ENCODE results near the gene SMAP2. TPM values are rescaled to one million over a fixed set of nuclear protein-coding genes. Genes with fewer than 3 reads are reported as not detected.

The SMAP2 gene
- total and polyA plus RNA-seq, 10 of the 15 experiments (the other 5 are each of a cell fraction or from before 2014, with no cell fraction given): 33.4 to 177 (median 105) TPM

DNA sequence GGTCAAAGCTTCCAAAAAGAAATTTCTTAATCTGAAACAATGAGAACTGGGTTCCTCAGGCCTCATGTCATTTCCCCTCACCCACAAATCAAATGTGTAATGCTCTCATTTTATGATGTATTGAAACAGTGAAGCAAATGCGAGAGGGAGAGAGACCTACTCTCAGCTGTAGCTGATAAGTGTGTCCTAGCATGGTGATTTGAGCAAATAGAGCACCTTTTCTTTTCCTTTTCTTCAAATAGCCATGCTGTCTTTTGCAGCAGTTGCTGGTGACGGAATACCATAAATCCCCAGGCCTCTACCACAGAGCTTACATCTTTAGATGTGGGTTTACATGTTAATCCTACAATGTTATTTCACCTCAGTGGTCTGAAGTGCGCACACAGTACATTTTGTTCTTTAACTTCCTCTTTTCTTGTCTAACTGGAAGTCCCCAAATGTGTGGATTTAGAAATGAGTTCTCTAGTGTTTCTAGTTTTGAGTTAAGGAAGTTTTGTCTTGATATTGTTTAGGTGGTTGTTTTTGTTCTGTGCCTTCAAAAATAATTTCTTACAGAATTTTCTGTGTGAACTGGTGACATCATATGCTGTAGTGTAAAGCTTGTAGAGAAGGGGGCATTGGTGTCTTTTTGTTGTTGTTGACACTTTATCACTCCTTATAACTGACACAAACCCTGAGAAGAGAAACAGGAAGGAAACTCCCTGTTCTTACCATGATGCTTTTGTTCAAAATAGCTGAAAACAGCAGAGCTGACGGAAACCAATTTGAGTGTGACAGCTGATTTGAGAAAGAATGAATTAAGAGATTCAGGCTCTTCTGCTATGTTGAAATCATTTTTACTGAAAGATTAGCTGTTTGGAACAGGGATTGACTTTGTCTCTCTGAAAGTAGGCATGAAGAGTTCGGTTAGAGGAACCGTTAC lies 12.2 kb downstream of the SMAP2 start (continued):
- TF ChIP-seq, protein P1, sequence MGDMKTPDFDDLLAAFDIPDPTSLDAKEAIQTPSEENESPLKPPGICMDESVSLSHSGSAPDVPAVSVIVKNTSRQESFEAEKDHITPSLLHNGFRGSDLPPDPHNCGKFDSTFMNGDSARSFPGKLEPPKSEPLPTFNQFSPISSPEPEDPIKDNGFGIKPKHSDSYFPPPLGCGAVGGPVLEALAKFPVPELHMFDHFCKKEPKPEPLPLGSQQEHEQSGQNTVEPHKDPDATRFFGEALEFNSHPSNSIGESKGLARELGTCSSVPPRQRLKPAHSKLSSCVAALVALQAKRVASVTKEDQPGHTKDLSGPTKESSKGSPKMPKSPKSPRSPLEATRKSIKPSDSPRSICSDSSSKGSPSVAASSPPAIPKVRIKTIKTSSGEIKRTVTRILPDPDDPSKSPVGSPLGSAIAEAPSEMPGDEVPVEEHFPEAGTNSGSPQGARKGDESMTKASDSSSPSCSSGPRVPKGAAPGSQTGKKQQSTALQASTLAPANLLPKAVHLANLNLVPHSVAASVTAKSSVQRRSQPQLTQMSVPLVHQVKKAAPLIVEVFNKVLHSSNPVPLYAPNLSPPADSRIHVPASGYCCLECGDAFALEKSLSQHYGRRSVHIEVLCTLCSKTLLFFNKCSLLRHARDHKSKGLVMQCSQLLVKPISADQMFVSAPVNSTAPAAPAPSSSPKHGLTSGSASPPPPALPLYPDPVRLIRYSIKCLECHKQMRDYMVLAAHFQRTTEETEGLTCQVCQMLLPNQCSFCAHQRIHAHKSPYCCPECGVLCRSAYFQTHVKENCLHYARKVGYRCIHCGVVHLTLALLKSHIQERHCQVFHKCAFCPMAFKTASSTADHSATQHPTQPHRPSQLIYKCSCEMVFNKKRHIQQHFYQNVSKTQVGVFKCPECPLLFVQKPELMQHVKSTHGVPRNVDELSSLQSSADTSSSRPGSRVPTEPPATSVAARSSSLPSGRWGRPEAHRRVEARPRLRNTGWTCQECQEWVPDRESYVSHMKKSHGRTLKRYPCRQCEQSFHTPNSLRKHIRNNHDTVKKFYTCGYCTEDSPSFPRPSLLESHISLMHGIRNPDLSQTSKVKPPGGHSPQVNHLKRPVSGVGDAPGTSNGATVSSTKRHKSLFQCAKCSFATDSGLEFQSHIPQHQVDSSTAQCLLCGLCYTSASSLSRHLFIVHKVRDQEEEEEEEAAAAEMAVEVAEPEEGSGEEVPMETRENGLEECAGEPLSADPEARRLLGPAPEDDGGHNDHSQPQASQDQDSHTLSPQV (IDR thresholded peaks at IDR 0.05): 0 out of 2 replicates have a peak, but pooled peaks have one; percentile 67
- no peak for TF ChIP-seq HCFC1 (IDR thresholded peaks at IDR 0.05; ENCODE audit: low read length)
- TF ChIP-seq TCF3 (IDR thresholded peaks at IDR 0.05; ENCODE audit: borderline replicate concordance, insufficient read depth, low read depth, low read length): 0 out of 2 replicates have a peak, but pooled peaks have one; percentile 13
- TF ChIP-seq ZSCAN29 (IDR thresholded peaks at IDR 0.05): no peak
- peak; percentile 59 to 69; a peak in 3 of 4 replicates for TF ChIP-seq BHLHE40 (IDR thresholded peaks at IDR 0.05; ENCODE audit: borderline replicate concordance in 1 of 2, low read depth in 2 of 2, low read length in 1 of 2)
- no peak for TF ChIP-seq HDAC2 (IDR thresholded peaks at IDR 0.05)
- TF ChIP-seq SMAD1 (IDR thresholded peaks at IDR 0.05; ENCODE audit: low read depth, partially characterized antibody): peak; percentile 73
- no peak for TF ChIP-seq SREBF1 (IDR thresholded peaks at IDR 0.05; ENCODE audit: low read length)
- TF ChIP-seq CREM (IDR thresholded peaks at IDR 0.05; ENCODE audit: low read depth): peak; percentile 87; the same call in 1 of the 2 replicates
- TF ChIP-seq JUND (IDR thresholded peaks at IDR 0.05; ENCODE audit: low read depth, low read length): peak; percentile 78; the same call in 1 of the 2 replicates
- 0 out of 2 replicates have a peak, but pooled peaks have one; percentile 65 for TF ChIP-seq ZNF207 (IDR thresholded peaks at IDR 0.05; ENCODE audit: borderline replicate concordance)
- TF ChIP-seq LARP7 (IDR thresholded peaks at IDR 0.05): no peak
- no peak for TF ChIP-seq SRF (IDR thresholded peaks at IDR 0.05; ENCODE audit: low read depth in 2 of 2, low read length in 2 of 2)
- TF ChIP-seq, protein P2, sequence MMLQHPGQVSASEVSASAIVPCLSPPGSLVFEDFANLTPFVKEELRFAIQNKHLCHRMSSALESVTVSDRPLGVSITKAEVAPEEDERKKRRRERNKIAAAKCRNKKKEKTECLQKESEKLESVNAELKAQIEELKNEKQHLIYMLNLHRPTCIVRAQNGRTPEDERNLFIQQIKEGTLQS (IDR thresholded peaks at IDR 0.05; ENCODE audit: borderline replicate concordance, extremely low read depth, low read depth, low read length): no peak
- TF ChIP-seq HDGF (IDR thresholded peaks at IDR 0.05): no peak
- TF ChIP-seq, protein P3, sequence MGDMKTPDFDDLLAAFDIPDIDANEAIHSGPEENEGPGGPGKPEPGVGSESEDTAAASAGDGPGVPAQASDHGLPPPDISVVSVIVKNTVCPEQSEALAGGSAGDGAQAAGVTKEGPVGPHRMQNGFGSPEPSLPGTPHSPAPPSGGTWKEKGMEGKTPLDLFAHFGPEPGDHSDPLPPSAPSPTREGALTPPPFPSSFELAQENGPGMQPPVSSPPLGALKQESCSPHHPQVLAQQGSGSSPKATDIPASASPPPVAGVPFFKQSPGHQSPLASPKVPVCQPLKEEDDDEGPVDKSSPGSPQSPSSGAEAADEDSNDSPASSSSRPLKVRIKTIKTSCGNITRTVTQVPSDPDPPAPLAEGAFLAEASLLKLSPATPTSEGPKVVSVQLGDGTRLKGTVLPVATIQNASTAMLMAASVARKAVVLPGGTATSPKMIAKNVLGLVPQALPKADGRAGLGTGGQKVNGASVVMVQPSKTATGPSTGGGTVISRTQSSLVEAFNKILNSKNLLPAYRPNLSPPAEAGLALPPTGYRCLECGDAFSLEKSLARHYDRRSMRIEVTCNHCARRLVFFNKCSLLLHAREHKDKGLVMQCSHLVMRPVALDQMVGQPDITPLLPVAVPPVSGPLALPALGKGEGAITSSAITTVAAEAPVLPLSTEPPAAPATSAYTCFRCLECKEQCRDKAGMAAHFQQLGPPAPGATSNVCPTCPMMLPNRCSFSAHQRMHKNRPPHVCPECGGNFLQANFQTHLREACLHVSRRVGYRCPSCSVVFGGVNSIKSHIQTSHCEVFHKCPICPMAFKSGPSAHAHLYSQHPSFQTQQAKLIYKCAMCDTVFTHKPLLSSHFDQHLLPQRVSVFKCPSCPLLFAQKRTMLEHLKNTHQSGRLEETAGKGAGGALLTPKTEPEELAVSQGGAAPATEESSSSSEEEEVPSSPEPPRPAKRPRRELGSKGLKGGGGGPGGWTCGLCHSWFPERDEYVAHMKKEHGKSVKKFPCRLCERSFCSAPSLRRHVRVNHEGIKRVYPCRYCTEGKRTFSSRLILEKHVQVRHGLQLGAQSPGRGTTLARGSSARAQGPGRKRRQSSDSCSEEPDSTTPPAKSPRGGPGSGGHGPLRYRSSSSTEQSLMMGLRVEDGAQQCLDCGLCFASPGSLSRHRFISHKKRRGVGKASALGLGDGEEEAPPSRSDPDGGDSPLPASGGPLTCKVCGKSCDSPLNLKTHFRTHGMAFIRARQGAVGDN (IDR thresholded peaks at IDR 0.05): peak; percentile 83
- no peak for TF ChIP-seq BRCA1 (IDR thresholded peaks at IDR 0.05; ENCODE audit: low read depth, low read length)
- TF ChIP-seq TBL1XR1 (IDR thresholded peaks at IDR 0.05; ENCODE audit: low read depth, low read length): peak; percentile 78
- no peak for TF ChIP-seq NFYA (IDR thresholded peaks at IDR 0.05; ENCODE audit: borderline replicate concordance, low read depth, low read length)
- no peak for TF ChIP-seq KAT2A (conservative IDR thresholded peaks at IDR 0.05; ENCODE audit: control insufficient read depth, low read depth, low read length)
- no peak; the same call in 1 of the 2 replicates for TF ChIP-seq TARDBP (IDR thresholded peaks at IDR 0.05; ENCODE audit: borderline replicate concordance)
- peak; percentile 15; the same call in 1 of the 2 replicates for TF ChIP-seq RAD21 (IDR thresholded peaks at IDR 0.05; ENCODE audit: insufficient read depth, low read depth, low read length)

Measured in GM12878 (cell line).